ENCODE measurements around the gene ATP8A2.

The ATP8A2 gene

GRCh38 chr13:26012995-26013394, 641.2 kb downstream of the ATP8A2 start:
- no peak for DNase-seq (ENCODE audit: low spot score)

- DNase-seq (ENCODE audit: low spot score) = no peak
Observed at GRCh38 chr13:26015271-26016125, 643.7 kb downstream of the ATP8A2 start.

GRCh38 chr13:26016189-26016588, 644.4 kb downstream of the ATP8A2 start:
- DNase-seq (ENCODE audit: low spot score) = no peak

DNA sequence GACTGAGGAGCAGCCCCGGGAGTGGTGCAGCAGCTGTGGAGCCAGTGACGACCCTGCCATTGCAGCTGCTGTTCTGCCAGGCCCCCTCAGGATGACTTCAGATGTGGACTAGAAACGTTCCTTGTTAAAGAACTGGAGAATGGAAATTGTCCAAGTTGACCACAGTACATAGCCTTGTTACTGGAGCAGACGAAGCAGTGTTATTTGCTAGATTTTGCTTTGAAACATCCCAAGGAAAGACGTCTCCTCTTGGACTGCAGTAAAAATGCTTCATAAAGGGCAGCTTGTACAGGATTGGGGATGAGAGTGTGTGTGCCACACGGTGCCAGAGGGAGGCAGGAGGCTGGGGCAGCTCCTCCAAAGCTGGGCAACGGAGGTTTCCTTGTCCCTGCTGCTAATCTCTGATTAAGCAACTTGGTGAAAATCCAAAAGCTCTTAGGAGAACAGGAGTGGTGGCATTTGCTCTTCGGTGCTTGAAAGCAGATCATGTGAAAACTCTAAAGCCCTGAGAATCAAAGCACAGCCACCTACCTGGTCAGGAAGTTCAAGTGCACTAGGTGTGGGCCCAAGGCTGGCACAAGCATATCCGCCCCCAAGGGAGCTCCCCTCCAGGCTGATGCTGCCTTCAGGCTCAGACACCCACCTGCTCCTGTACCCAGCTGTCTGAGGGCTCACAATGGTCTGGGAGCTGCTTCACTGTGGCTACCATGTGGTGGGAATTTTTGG, 645.6 kb downstream of the ATP8A2 start:
- no peak for DNase-seq (ENCODE audit: low spot score)

DNA sequence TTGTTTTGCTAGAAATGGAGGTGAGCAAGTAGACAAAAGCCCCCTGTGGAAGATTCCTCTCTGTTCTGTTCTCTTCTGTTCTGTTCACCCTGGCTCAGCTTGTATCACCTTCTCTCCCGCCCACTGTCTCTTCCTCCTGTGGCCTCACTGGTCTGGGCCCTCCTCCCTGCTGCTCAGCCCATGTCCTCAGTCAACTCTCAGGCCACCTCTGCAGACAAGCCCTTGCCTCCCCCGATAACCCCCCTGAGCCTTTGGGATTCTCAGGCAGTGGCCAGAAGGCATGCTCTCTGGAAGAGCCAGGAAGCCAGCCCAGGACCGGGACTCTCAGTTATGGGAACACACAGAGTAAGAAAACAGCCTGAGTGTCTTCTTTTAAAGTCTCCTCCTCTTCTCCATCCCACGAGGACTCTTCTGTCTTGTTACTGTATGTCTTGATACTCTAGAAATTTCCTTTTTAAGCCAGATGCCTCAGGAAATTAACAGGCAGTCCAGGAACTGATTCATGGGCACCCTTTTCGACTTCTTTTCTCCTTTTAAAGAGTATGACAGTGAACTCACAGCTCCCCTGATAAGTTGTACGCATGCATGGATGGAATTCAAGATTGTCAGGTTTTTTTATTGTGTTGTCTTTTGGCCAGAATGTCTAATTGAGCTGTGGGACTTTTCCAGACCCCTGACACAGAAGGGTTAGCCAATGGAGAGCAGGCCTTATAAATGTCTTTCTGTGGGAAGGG, 646.3 kb downstream of the ATP8A2 start:
- DNase-seq (ENCODE audit: low spot score) = no peak

GRCh38 chr13:26019251-26019650, 647.5 kb downstream of the ATP8A2 start:
- DNase-seq (ENCODE audit: low spot score) = no peak

GRCh38 chr13:26019881-26020870, 648.4 kb downstream of the ATP8A2 start:
- no peak for DNase-seq (ENCODE audit: low spot score)

- no peak for DNase-seq (ENCODE audit: low spot score)
Observed at GRCh38 chr13:26020891-26021290, 649.1 kb downstream of the ATP8A2 start.

DNA sequence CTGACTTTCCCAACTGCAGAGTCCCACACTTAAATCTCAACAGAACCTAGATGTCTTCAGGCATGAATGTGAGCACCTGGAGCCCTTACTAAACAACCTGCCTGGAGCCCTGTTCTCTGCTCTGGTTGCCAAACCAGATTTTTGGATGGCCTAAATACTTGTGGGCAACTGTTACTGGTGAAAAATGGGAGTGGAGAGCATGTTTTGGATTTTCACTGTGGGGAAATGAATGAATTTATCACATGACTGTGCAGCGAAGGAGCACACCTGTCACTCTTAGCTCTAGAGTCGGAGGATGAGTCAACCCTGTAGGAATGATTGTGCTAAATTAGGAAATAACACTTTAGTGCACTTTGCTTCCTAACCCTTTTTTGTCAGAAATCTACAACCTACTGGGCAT, 649.7 kb downstream of the ATP8A2 start:
- DNase-seq (ENCODE audit: low spot score) = no peak

- DNase-seq (ENCODE audit: low spot score) = no peak
Observed at GRCh38 chr13:26021956-26022355, 650.2 kb downstream of the ATP8A2 start.

DNA sequence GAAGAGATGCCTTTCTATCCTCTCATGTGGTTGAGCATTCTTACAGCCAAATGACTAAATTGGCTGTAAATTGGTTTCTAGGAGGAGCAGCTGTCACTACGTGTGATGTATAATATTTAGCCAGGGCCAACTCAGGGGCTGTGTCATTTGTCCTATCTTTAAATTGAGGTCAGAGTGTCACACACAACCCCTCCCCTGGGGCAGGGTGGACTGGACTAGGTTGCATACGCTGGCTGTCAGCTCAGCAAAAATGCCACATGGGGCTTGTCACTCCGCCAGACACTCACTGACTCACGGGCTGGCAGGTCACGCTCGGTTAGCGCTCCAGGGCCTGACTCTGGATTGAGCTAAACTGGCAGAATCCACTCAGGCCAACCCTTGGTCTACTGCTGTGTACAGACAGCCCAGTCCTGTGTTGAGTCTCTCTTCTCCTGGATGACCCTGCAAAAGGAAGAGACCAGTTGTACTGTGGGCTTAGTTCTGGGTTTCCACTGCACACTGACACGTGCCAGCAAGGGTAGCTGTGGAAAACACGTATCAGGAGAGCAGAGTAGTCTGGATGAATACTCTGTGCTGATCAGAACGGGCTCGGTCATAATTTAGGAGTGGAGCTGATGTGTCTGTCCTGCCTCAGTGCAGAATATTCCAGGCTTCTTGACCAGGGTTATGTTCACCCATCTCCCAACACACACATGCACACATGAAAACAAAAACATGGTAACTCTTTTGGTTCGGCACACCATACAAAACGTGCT, 650.9 kb downstream of the ATP8A2 start:
- no peak for DNase-seq (ENCODE audit: low spot score)

- DNase-seq (ENCODE audit: low spot score) = no peak
Observed at GRCh38 chr13:26024558-26024957, 652.8 kb downstream of the ATP8A2 start.

GRCh38 chr13:26025196-26025595, 653.4 kb downstream of the ATP8A2 start:
- DNase-seq (ENCODE audit: low spot score) = no peak

DNA sequence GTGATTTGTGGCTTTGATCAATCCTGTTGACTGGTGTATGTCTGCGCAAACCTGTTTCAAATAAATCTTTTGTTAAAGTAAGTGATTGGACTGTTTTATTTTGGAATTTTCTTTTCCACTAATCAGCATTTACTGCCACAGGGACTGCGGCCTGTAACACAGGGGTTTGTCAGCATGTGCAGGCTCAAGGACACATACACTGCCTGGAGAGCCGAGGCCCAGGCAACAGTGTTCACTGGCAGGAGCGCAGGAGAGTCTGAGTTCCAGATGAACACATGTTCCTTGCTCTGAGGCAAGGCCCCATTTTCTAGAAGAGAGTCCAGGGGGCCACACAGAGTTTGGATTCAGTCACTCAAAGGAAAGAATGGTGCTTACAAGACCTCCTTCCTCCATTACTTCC, 654.0 kb downstream of the ATP8A2 start:
- DNase-seq (ENCODE audit: low spot score) = no peak

DNA sequence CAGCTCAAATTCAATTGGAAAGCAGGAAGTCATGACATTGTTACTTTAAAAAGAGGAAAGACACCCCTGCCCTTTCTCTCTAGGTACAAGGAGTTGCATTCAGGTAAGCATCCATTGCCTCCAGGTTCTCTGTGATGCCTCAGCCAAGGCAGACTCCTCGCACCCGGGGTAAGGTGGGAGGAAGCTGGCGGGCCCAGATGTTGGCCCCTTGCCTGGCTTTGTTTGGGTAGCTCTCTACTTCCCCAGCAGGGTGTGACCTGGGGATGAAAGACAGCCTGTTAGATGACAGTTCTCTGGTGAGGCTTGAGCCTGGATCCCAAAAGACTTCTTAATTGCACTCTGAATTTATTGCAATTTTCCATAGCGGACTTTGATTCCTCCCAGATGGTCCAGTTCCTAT, 654.4 kb downstream of the ATP8A2 start:
- DNase-seq (ENCODE audit: low spot score) = no peak

- no peak for DNase-seq (ENCODE audit: low spot score)
Observed at GRCh38 chr13:26029581-26030136, 657.9 kb downstream of the ATP8A2 start.

- no peak for DNase-seq (ENCODE audit: low spot score)
Observed at GRCh38 chr13:26030331-26030730, 658.6 kb downstream of the ATP8A2 start.

DNA sequence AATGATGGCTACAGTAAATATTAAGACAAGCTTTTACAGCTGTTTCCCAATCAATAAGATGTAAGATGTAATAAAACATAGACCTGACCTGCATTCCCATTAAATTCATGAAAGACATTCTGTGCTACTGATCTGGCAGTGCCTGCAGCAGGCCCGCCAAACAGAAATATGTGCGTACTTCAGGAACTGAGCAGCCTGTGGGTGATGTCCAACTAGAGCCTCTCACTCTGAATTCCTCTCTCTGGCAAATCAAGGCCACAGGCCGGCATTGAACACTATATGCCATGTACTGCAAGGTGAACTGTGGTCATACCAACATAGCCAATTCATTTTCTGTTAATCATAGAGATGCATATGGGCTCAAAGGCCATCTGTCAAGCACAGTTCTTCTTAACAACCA, 662.2 kb downstream of the ATP8A2 start:
- no peak for DNase-seq (ENCODE audit: low spot score)

- no peak for DNase-seq (ENCODE audit: low spot score)
Observed at GRCh38 chr13:26036383-26036782, 664.6 kb downstream of the ATP8A2 start.

DNA sequence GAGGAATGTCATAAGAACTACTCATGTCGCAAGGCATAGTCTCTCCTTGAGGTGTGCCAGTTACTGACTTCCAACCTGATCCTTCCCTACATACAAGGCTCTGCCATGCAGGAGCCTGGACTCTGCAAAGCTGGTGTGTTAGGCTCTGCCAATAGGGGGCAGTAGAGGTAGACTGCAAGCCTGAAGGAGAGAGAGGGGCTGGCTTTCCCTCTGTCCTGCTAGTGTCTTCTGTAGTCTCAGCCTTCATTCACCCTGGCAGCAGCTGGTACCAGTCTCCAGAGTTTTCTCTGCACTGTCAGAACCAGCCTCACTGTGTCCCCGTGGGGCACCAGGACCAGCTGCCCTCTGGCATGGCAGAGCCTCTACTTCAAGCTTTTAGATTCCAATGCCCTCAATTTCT, 665.5 kb downstream of the ATP8A2 start:
- DNase-seq (ENCODE audit: low spot score) = no peak
